ENCODE results near the gene NEDD4L. TPM values are rescaled to one million over a fixed set of nuclear protein-coding genes. Genes with fewer than 3 reads are reported as not detected.
"Not testable (repeated sequence)": the region's sequence is repeated elsewhere in the genome, so short reads cannot be mapped to it uniquely, and the experiment has no call there.

Gene NEDD4L
- total RNA-seq, 1 experiment from 2014 or later, result 42.9 TPM

DNA sequence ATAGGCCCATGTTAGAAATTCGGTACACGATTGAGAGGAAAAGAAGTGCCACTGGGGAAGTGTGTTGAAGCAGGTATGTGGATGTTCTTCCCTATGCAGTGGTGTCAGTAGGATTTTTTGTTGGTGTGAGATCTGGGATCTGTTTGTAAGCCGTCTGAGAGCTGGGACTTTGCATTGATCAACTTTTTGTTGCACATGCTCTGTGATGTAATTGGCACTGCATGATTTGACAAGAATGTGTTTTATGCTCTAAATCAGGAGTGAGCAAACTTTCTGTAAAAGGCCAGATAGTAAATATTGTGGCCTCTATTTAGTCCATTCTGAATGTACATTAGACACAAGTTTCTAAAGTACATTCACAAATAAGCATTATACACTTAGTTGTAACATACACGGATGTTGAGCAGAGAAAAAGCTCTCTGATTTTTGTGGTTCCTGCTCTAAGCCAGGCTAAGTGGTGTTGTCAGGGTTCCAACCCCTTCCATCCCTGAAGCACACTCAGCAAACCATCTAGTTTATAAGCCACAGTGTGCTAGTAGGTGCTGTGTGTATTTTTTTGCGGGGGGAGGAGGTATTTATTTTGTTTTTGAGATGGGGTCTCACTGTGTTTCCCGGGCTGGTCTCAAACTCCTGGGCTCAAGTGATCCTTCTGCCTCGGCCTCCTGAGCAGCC is 235.6 kb downstream of the NEDD4L start:
- H3K9me3 ChIP-seq (ENCODE audit: control insufficient read depth, insufficient read depth, low read depth, low read length), result no peaks in the 10 kb centered on the region
- no peak overlapping the region for H3K27ac ChIP-seq (ENCODE audit: low read length)
- DNase-seq (ENCODE audit: low read depth, low spot score) (no peak), ATAC-seq (no peak)
- intact Hi-C loops (cut with micrococcal nuclease; ENCODE audit: unreplicated experiment) (no loop called here), in situ Hi-C loops (cut with HindIII; ENCODE audit: low pct_unique_long_range_greater_than_20kb, low sequenced_read_pairs) (no loop called here)
- no peak overlapping the region for H3K4me3 ChIP-seq (ENCODE audit: low read depth in 2 of 2, low read length in 2 of 2)
- CTCF ChIA-PET, result no interaction called here
- H3K36me3 ChIP-seq (ENCODE audit: control insufficient read depth, insufficient read depth, low read length), result no peaks in the 10 kb centered on the region
- H3K27me3 ChIP-seq (ENCODE audit: control insufficient read depth, insufficient read depth, low read length), result no peaks in the 10 kb centered on the region
- peaks cover 2% of the 10 kb centered on the region; the same call in 1 of the 2 replicates for H3K4me1 ChIP-seq (ENCODE audit: control insufficient read depth, insufficient read depth, low read length)
- TF ChIP-seq POLR2AphosphoS5 (IDR thresholded peaks at IDR 0.05; ENCODE audit: low read depth, low read length) (no peak), SIN3A (IDR thresholded peaks at IDR 0.05; ENCODE audit: borderline replicate concordance, insufficient read depth, low read depth, low read length) (no peak), TCF7L2 (IDR thresholded peaks at IDR 0.05; ENCODE audit: low read depth, low read length) (no peak)
- TF ChIP-seq, protein P1, sequence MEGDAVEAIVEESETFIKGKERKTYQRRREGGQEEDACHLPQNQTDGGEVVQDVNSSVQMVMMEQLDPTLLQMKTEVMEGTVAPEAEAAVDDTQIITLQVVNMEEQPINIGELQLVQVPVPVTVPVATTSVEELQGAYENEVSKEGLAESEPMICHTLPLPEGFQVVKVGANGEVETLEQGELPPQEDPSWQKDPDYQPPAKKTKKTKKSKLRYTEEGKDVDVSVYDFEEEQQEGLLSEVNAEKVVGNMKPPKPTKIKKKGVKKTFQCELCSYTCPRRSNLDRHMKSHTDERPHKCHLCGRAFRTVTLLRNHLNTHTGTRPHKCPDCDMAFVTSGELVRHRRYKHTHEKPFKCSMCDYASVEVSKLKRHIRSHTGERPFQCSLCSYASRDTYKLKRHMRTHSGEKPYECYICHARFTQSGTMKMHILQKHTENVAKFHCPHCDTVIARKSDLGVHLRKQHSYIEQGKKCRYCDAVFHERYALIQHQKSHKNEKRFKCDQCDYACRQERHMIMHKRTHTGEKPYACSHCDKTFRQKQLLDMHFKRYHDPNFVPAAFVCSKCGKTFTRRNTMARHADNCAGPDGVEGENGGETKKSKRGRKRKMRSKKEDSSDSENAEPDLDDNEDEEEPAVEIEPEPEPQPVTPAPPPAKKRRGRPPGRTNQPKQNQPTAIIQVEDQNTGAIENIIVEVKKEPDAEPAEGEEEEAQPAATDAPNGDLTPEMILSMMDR (IDR thresholded peaks at IDR 0.05), result no peak
- TF ChIP-seq, protein P2, sequence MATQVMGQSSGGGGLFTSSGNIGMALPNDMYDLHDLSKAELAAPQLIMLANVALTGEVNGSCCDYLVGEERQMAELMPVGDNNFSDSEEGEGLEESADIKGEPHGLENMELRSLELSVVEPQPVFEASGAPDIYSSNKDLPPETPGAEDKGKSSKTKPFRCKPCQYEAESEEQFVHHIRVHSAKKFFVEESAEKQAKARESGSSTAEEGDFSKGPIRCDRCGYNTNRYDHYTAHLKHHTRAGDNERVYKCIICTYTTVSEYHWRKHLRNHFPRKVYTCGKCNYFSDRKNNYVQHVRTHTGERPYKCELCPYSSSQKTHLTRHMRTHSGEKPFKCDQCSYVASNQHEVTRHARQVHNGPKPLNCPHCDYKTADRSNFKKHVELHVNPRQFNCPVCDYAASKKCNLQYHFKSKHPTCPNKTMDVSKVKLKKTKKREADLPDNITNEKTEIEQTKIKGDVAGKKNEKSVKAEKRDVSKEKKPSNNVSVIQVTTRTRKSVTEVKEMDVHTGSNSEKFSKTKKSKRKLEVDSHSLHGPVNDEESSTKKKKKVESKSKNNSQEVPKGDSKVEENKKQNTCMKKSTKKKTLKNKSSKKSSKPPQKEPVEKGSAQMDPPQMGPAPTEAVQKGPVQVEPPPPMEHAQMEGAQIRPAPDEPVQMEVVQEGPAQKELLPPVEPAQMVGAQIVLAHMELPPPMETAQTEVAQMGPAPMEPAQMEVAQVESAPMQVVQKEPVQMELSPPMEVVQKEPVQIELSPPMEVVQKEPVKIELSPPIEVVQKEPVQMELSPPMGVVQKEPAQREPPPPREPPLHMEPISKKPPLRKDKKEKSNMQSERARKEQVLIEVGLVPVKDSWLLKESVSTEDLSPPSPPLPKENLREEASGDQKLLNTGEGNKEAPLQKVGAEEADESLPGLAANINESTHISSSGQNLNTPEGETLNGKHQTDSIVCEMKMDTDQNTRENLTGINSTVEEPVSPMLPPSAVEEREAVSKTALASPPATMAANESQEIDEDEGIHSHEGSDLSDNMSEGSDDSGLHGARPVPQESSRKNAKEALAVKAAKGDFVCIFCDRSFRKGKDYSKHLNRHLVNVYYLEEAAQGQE (IDR thresholded peaks at IDR 0.05; ENCODE audit: insufficient read depth in 1 of 2, low read depth in 2 of 2, low read length in 1 of 2), result no peak
- no TSS peak for BruUV-seq (replicated peaks)
- POLR2A ChIA-PET, result no interaction called here

DNA sequence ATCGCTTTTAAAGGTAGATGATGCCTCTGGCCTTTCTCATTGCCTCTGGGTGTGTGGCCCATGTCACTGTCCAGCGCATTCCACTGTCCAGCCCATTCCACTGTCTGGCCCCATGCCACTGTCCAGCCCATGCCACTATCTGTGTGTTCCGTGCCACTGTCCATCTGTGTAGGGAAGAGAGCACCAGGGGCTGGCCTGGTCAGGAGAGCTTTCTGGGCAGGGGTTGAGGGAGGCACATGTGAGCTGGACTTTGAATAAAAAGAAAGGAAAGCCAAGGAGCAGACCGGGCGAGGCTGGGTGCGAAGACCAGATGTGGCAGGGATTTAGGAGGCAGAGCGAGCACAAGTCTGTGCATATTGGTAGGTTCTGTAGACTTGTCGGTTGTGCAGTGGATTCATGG is 236.2 kb downstream of the NEDD4L start:
- DNase-seq (ENCODE audit: low read depth, low spot score) (no peak), ATAC-seq (no peak)
- no peaks in the 10 kb centered on the region for H3K9me3 ChIP-seq (ENCODE audit: control insufficient read depth, insufficient read depth, low read depth, low read length)
- H3K4me3 ChIP-seq (ENCODE audit: low read depth in 2 of 2, low read length in 2 of 2), result no peak overlapping the region
- intact Hi-C loops (cut with micrococcal nuclease; ENCODE audit: unreplicated experiment) (no loop called here), in situ Hi-C loops (cut with HindIII; ENCODE audit: low pct_unique_long_range_greater_than_20kb, low sequenced_read_pairs) (no loop called here)
- TF ChIP-seq TCF7L2 (IDR thresholded peaks at IDR 0.05; ENCODE audit: low read depth, low read length) (no peak), SIN3A (IDR thresholded peaks at IDR 0.05; ENCODE audit: borderline replicate concordance, insufficient read depth, low read depth, low read length) (no peak), POLR2AphosphoS5 (IDR thresholded peaks at IDR 0.05; ENCODE audit: low read depth, low read length) (no peak)
- TF ChIP-seq, protein P2 (IDR thresholded peaks at IDR 0.05; ENCODE audit: insufficient read depth in 1 of 2, low read depth in 2 of 2, low read length in 1 of 2), result no peak
- TF ChIP-seq, protein P1 (IDR thresholded peaks at IDR 0.05), result no peak
- ChIA-PET CTCF (no interaction called here), POLR2A (no interaction called here)
- no peaks in the 10 kb centered on the region for H3K36me3 ChIP-seq (ENCODE audit: control insufficient read depth, insufficient read depth, low read length)
- no peaks in the 10 kb centered on the region for H3K27me3 ChIP-seq (ENCODE audit: control insufficient read depth, insufficient read depth, low read length)
- no TSS peak for BruUV-seq (replicated peaks)
- no peak overlapping the region for H3K27ac ChIP-seq (ENCODE audit: low read length)
- peaks cover 2% of the 10 kb centered on the region; the same call in 1 of the 2 replicates for H3K4me1 ChIP-seq (ENCODE audit: control insufficient read depth, insufficient read depth, low read length)

DNA sequence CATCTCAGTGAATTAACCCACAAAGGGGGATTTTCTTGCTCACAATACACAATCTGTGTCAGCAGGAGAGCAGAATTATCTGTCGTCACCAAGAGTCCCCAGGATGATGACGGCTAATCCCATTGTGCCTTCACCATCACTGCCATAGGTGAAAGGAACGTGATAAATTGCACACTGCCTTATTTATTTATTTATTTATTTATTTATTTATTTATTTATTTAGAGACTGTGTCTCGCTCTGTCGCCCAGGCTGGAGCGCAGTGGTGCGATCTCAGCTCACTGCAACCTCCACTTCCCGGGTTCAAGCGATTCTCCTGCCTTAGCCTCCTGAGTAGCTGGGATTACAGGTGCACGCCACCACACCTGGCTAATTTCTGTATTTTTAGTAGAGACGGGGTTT is 238.8 kb downstream of the NEDD4L start:
- H3K27ac ChIP-seq (ENCODE audit: low read length); intact Hi-C loops (cut with micrococcal nuclease; ENCODE audit: unreplicated experiment); in situ Hi-C loops (cut with HindIII; ENCODE audit: low pct_unique_long_range_greater_than_20kb, low sequenced_read_pairs); POLR2A ChIA-PET; H3K9me3 ChIP-seq (ENCODE audit: control insufficient read depth, insufficient read depth, low read depth, low read length); DNase-seq (ENCODE audit: low read depth, low spot score); H3K36me3 ChIP-seq (ENCODE audit: control insufficient read depth, insufficient read depth, low read length); CTCF ChIA-PET; ATAC-seq; H3K27me3 ChIP-seq (ENCODE audit: control insufficient read depth, insufficient read depth, low read length); BruUV-seq (replicated peaks); H3K4me3 ChIP-seq (ENCODE audit: low read depth in 2 of 2, low read length in 2 of 2): not testable (repeated sequence)
- peaks cover 11% of the 10 kb centered on the region for H3K4me1 ChIP-seq (ENCODE audit: control insufficient read depth, insufficient read depth, low read length)
